DLD1 (cell line): ENCODE results near the gene CD2BP2.

Experiments used
- in situ Hi-C: cut with HindIII; loops from 2 replicates; pipeline ENCODE4 v1.10.0; 2017; ENCODE audit warnings: low sequenced_read_pairs

Gene CD2BP2

DNA sequence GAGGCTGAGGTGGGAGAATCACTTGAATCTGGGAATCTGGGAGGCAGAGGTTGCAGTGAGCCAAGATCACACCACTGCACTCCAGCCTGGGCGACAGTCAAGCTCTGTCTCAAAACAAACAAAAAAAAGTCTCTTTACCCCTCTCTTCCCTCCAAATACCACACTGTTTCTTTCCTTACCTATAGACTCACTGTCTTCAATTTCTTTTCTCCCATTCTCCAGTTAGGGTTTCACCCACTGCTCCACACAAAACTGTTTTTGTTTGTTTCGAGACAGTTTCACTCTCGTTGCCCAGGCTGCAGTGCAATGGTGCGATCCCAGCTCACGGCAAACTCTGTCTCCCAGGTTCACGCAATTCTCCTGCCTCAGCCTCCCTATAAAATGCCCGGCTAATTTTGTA is 6.1 kb upstream of the CD2BP2 start:
- in situ Hi-C loops = no loop called here

DNA sequence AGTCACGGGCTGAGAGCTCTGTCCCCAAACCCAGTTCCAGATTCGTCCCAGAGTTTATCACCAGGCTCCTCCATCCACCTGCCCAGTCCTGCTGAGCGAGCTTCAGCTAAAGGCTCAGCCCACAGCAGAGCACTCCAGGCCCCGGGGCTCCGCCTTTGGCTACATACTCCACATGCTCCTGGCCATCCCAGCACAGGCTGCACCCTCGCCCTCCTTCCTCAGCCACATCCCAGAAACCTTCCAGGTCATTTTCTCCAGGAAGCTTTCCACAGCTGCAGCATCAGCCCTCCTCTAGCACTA is 4.7 kb upstream of the CD2BP2 start:
- in situ Hi-C loops = no loop called here

DNA sequence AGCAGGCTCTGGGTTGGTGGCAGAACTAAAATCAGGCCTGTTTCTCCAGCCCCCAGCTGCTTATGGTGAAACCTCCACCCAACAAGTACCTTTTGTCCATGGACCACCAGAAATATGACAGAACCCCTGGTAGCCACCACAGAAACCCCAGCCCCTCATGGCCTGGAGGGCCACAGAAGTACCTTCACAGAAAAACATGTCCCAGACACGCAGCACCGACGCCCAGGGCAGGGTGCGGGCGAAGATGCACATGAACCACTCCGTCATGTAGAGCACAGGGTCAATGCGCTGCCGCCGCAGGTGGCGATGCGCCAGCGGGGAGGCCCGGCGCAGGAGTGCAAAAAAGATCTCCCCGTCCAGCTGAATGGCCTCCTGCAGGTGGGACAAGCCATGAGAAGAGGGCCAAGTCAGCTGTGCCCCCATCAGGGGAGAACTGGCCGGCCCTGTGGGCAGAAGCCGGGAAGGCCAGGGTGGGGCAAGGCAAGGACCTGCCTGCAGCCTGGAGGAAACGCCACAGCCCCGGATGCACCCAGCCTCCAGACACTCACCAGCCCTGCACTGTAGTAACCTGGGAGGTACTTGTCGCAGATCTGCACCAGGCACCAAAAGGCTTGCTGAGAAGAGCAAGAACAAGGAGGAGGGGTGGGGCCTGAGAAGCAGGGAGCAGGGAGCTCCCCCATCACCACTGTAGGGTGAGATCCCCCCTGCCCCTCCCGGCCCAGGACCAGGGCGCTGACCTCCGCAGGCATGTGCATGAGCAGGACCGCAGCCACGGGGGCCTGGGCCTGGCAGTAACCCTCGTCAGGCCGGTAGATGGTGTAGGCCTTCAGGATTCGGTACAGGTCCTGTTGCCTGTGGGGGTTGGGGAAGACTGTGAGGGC is 4.1 kb upstream of the CD2BP2 start:
- in situ Hi-C loops = no loop called here

DNA sequence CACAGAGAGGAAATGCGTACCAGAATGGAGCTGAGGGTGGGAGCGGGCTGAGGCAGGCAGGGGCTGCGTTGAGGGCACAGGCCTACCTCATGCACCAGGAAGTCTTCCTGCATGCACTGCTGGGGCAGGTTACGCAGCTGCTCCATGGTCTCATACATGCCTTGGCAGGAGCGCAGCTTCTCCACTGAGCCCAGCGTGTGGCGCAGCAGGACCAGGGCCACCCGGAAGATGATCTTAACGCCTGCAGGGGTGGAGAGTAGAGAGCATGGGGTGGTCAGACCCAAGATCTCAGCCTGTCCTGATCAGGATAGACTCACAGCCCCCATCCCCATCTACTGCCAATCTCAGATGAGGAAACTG is 3.4 kb upstream of the CD2BP2 start:
- in situ Hi-C loops = no loop called here

DNA sequence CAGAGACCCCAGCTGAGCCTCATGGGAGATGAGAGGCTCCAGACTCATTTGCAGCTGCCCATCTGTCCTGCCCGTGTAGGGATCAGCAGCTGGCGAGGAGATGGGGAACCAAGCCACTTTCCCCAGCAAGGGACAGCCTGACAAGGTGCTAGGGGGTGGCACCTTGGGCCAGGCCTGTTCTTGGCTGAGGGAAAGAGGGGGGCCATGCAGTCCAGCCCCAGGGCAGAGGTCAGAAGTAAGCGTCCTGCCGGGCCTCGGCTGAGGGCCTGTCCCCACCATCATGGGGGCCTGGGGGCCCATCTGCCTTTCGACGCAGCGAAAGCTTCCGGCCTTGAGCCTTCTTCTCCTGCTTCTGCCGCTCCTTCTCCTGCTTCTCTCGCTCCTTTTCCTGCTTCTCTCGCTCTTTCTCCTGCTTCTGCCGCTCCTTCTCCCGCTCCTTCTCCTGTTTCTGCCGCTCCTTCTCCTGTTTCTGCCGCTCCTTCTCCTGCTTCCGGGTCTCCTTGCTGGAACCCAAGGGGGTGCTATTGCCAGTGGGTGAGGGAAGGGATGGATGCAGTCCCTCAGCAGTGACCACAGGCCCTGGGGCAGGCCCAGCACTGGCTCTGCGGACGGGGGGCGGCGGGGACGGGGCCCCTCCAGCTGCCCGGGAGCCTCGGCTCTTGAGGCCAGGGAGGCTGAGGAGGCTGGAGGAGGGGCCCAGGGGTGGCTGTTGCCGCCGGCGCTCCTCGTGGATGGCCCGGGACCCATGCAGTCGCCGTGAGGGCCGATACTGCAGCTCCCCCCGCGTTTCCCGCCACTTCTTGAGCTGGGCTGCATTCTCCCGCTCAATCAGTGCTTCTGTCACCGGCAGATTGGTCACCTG is 2.8 kb upstream of the CD2BP2 start:
- in situ Hi-C loops = no loop called here

DNA sequence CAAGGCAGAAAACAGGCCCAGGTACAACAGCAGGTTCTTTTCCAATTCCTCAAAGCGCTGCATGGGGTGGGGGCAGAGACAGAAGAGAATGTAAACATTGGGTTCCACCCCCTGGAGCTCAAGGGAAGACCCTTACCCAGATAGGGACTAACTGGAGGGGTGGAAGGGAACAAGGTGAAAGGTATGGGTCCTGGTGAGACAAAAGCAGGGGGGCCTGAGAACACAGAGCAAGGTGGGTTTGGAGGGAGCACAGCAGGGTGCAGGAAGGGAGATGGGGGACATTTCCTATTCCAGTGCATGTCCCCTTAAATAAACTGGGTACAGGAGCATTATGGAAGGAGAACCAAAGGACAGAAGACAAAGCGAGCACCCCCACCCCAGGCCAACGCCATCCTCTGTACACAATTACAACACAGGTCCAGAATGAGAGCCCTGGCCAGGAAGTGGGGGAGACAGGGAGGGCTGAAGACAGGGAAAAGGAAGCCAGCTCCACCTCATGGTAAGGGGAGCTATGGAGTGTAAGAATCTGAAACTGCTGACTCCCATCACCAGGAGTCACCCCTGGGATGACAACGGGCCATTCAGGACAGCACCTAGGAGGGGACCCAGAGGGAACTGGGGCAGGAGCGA is 2.1 kb upstream of the CD2BP2 start:
- in situ Hi-C loops = no loop called here

DNA sequence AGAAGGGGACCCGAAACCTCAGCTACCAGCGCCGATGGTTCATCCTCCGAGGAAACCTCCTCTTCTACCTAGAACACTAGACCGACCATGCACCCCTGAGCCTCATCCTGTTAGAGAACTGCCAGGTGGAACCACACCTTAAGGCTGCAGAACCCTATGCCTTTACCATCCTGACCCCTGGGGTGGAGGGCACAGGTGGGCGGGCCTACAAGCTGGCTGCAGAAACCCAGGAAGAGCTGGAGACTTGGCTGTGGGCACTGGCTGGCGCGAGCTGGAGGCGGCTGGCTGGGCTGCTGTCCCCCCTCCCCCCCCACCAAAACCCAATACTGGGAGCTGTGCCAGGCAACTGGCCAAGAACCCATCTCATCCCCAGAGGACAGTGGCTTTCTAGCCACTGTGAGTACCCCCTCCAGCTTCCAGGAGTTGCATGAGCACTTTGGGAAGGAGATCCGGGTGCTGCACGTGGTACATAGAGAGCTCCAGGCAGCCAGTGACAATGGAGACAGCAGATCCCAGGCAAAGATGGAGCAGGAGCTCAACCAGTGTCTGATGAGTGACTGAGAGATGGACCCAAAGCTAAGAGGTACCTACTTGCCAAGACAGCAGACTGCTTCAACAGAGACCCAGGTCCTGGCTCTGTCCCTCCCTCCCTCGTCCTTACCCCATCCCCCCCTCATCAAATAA is 1.4 kb upstream of the CD2BP2 start:
- in situ Hi-C loops = no loop called here

DNA sequence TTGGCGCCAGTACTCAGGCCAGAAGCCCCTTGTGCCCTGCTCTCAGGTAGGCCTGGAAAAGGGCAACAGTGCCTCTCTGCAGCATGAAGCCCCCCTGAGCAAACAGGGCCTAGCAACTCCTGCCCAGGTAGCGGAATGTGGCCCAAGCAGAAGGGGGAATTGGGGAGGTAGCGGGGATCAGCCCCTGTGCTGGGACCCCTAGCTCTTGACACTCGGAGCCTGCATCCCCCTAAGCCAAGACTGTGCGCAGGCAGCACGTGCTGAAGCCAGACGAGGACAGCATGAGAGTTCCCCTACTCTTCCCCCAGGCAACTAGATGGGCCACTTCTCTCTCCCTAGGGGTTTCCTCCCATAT is 823 bp upstream of the CD2BP2 start:
- in situ Hi-C loops = no loop called here

DNA sequence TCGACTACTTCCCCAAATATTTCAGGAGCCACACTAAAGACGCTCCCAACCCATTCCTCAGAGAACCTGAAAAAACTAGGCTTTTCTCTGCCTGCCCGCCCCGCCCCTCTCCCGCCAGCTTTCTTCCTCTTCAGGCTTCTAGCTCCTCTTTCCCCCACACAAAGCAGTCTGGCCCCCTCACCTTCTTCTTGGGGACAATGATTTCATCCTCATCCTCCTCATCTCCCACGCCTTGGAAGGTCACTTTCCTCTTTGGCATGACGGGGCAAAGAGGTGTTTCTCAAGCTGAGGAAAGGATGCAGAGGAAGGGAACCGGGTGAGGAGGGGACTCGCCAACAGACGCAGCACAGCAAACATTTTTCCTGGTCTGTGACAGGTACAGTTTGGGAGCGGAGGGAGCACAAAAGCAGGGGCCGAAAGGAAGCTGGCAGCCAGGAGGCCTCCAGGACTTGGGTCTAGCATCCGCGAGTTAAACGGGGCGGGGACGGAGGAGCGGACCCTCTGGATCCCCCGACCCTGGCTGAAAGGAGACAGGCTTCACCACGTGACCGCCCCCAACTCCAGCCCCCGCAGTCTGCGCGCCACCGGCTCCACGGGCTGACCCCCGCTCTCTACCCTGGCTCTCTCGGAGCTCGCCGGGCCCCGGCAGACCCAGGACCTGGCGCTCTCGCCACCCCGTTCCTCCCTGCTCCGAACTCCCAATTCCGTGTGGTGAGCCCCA is 525 bp downstream of the CD2BP2 start:
- in situ Hi-C loops = no loop called here

DNA sequence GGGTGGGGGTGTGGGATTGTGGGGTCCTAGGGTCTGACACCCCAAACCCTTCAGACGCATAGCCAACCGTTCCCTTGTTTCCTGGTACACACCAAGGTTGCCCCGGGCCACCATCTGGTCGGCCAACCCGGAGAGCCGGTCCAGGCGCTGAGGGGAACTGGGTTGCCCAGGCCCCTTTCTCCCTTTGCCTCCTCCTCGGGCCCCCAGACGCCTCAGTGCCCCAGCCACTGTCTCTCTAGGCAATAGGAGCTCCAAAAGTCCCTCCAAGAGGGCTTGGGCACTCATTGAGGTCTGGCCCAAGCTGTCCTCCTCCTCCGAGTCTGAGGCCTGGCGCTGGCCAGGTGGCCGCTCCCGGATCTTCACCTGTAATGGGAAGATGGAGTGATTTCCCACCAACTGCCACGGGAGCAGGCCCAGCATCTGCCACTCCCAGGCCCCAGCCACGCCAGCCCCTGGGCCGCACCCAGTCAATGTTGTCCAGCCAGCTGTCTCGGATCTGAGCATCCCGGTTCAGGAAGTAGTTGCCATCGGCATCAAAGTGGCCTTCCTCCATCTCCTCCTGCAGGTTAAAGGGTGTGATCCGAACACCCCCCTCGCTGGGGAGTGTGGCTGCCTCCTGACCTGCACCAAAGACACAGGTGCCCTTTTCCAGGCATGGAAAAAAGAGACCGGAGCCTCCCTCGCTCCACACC is 1.5 kb downstream of the CD2BP2 start:
- in situ Hi-C loops = no loop called here

DNA sequence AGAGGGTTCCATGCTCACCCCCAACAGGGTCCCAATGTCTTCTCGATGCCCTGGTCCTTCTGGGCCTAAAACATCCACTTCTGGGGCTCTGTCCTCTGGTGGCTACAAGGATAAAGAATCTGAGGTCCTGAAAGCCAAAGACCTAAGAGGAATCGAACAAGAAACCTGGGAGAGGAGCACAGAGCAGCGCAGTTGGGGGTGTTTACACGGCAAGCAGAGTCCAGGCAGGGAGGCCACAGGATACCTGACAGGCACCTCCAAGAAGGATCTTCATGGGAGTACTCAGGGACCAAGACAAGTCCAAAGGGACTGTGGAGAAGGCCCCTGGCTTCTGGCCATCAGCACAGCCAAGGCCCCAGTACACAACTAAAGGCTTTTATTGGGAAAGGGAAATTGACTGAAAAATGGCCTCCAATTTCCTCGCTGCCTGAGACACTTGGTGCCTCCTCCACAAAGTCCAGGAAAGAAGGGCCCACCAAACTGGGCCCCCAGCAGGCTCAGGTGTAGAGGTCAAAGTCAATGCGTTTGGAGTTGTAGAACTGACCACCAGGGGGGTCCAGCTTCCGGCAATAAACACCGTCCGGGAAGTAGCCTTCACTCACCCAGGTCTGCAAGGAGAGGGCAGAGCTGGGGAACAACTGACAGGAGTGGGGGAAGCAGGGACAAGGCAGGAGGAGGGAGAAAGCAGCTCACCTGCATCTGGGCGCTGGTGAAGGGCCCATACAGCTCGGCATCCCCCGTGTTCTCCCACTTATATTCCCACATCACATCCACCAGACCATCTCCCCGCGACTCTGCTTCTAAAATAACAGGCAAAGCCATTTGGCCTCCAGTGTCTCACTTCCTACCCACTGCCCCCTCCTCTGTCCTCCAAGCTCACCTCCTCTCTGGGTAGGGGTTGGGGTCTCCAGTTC is 2.4 kb downstream of the CD2BP2 start:
- in situ Hi-C loops = no loop called here

DNA sequence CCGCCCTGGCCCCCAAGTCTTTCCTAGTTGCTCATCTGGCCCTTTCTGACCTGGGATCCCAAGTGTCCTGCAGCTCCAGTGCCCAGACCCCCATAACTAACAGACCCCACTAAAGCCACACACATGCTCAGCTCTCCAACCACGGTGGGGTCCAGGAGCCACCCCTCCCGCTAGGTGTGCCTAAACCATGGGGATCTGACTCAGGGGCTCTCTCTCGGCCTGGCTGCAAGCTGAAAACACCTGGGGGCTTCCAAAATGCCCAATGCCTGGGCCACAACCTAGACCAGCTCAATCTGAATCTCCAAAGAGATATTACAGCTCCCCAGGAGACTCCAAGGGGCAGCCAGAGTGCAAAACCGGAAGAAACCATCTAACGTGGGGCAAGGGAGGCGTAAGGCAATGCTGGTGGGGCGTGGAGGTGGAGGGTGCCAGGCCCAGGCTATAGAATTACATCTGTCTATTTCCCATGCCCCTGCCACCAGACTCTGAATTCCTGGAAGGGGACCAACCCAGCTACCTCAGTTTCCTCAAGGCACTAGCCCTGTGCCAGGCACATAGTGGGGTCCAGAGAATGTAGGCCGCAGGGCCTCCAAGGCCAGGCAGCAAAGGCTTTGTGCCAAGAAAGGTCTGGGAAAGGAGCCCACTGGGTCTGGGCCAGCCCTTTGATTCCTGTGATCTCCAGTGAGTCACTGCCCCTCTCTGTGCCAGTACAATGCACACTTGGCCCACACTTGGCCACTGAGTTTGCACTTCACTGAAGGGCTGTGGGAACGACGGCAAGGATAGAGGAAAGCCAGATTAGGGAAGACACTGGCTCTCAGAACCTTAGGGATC is 3.3 kb downstream of the CD2BP2 start:
- in situ Hi-C loops = no loop called here

DNA sequence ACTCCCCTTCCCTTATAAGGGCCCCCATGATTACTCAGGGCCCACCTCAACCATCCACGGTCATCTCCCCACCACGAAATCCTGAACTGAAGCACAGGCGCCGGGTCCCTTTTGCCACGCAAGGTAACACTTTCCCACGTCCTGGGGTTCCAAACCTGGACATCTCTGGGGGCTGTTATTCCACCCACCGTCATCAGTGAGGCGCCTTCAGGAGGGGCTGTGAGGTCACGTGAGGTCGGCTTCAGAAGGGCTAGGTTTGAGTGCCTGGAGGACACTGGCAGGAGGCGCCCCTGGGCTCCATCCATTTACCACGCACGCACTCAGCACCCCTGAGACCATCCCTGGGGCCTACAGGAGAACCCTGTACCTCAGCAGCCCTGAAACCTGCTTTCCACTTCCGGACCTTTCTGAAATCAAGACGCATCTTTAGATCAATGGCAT is 4.1 kb downstream of the CD2BP2 start:
- in situ Hi-C loops = no loop called here

DNA sequence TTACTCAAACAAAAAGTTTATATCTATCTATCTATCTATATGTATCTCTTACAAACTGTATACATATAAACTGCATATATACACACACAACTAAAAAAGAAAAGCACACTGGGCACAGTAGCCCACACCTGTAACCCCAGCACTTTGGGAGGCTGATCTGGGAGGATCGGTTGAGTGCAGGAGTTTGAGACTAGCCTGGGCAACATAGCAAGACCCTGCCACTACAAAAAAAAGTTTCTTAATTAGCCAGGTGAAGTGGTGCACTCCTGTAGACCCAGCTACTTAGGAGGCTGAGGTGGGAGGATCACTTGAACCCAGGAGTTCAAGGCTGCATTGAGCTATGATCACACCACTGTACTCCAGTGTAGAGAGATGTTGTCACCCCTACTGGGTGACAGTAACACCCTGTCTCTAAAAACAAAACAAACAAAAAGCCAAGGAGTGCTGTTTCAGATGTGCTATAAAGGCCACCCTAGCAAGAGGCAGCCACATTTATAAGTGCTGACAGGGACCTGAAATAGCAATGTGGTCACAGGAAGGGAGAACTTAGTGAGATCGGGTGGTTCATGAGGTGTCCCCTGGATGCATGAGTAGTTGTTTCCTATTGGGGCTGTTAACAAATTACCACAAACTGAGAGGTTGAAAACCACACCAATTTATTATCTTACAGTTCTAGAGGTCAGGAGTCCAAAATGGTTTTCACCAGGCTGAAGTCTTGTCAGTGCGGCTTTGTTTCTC is 4.8 kb downstream of the CD2BP2 start:
- in situ Hi-C loops = no loop called here

DNA sequence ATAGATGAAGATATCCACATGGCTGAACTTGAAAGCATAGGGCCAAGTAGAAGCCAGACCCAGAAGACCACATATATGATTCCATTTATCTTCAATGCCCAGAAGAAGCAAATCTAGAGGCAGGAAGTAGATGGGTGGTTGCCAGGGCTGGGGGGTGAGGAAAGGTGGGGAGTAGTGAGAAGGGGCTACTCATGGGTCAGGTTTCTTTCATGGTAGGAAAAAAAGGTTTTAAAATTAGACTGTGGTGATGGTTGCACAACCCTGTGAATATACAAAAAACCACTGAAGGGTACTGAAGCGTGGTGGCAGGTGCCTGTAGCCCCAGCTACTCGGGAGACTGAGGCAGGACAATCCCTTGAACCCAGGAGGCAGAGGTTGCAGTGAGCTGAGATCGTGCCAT is 5.4 kb downstream of the CD2BP2 start:
- in situ Hi-C loops = no loop called here

DNA sequence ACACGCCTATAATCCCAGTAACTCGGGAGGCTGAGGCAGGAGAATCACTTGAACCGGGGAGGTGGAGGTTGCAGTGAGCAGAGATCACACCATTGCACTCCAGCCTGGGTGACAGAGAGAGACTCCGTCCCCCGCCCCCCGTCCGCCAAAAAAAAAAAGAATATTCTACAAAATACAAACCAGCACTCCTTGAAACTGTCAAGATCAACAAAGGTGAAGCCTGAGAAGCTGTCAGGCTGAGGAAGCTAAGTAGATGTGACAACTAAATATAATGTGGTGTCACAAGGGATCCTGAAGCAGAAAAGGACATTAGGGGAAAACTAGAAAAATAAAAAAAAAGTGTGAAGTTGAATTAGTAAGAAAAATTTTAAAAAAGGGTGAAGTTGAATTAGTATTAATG is 6.2 kb downstream of the CD2BP2 start:
- in situ Hi-C loops = no loop called here

DNA sequence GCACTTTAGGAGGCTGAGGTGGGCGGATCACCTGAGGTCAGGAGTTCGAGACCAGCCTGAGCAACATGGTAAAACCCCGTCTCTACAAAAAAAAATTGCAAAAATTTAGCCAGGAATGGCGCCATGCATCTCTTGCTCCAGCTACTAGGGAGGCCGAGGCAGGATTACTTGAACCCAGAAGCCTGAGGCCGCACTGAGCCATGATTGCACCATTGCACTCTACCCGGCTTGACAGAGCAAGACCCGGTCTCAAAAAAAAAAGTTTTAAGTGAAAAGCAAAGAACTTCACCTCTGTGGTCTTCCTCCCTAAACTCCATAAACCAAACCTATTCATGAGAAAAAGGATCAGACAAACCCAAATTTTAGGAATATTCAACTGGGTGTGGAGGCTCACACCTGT is 7.0 kb downstream of the CD2BP2 start:
- in situ Hi-C loops = no loop called here

DNA sequence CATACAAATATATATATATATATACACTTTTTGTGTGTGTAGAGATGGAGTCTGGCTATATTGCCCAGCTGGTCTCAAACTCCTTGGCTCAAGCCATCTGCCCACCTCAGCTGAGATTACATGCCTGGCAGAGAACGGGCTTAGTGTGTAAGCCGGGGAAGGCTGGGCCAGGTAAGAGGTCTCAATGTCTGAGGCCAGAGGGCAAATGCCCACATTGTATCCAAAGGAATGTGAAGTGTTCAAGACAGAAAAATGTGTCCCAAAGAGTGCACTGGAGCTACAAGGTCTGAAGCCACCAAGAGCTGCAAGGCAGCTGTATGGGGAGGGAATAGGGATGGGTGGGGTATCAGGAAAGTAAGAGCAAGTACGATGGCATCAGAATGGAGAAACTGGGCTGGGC is 8.8 kb downstream of the CD2BP2 start:
- in situ Hi-C loops = no loop called here
